ENCODE measurements around the gene GALNS.

Gene GALNS

GRCh38 chr16:88854306-88855111 lies 2.2 kb downstream of the GALNS start:
- H3K4me2 ChIP-seq (ENCODE audit: low read depth, low read length, poor library complexity, severe bottlenecking) = peak overlapping the region; percentile 37
- peaks cover 14% of the 10 kb centered on the region for H3K4me1 ChIP-seq (ENCODE audit: insufficient read depth, low read length, poor library complexity, severe bottlenecking)
- no peak for TF ChIP-seq EZH2phosphoT487 (IDR thresholded peaks at IDR 0.05; ENCODE audit: borderline replicate concordance)
- TF ChIP-seq CTCF (conservative IDR thresholded peaks at IDR 0.05; ENCODE audit: low read length) = no peak

GRCh38 chr16:88853325-88853941 lies 3.3 kb downstream of the GALNS start:
- H3K4me2 ChIP-seq (ENCODE audit: low read depth, low read length, poor library complexity, severe bottlenecking) = no peak overlapping the region
- H2AFZ ChIP-seq (ENCODE audit: low read length) = no peak overlapping the region
- H3K36me3 ChIP-seq (ENCODE audit: insufficient read depth, low read length) = no peaks in the 10 kb centered on the region
- H3K79me2 ChIP-seq (ENCODE audit: insufficient read depth, low read length) = no peaks in the 10 kb centered on the region
- H3K9ac ChIP-seq (ENCODE audit: low read depth, low read length, poor library complexity, severe bottlenecking) = no peak overlapping the region
- TF ChIP-seq EZH2phosphoT487 (IDR thresholded peaks at IDR 0.05; ENCODE audit: borderline replicate concordance) (no peak), CTCF (conservative IDR thresholded peaks at IDR 0.05; ENCODE audit: low read length) (no peak)
- no peak overlapping the region for H3K4me3 ChIP-seq (ENCODE audit: low read length, poor library complexity, severe bottlenecking)
- H3K9me3 ChIP-seq (ENCODE audit: insufficient read depth, low read depth, low read length) = no peaks in the 10 kb centered on the region
- H3K27me3 ChIP-seq (ENCODE audit: insufficient read depth, low read length, poor library complexity, severe bottlenecking) = no peaks in the 10 kb centered on the region
- peaks cover 14% of the 10 kb centered on the region for H3K4me1 ChIP-seq (ENCODE audit: insufficient read depth, low read length, poor library complexity, severe bottlenecking)
- H3K9me2 ChIP-seq (replicated peaks; ENCODE audit: low read depth, low read length) = no peaks in the 10 kb centered on the region
- H3F3A ChIP-seq (ENCODE audit: low read depth) = no peaks in the 10 kb centered on the region
- H4K20me1 ChIP-seq (ENCODE audit: insufficient read depth, low read length, poor library complexity, severe bottlenecking) = no peaks in the 10 kb centered on the region

More at GRCh38 chr16:88854306-88855111, 2.2 kb downstream of the GALNS start:
- Histone ChIP-seq H3K27me3 (ENCODE audit: insufficient read depth, low read length, poor library complexity, severe bottlenecking) (no peaks in the 10 kb centered on the region), H4K20me1 (ENCODE audit: insufficient read depth, low read length, poor library complexity, severe bottlenecking) (no peaks in the 10 kb centered on the region), H3K9me3 (ENCODE audit: insufficient read depth, low read depth, low read length) (no peaks in the 10 kb centered on the region), H3F3A (ENCODE audit: low read depth) (no peaks in the 10 kb centered on the region), H2AFZ (ENCODE audit: low read length) (no peak overlapping the region), H3K4me3 (ENCODE audit: low read length, poor library complexity, severe bottlenecking) (no peak overlapping the region), H3K9me2 (replicated peaks; ENCODE audit: low read depth, low read length) (no peaks in the 10 kb centered on the region), H3K36me3 (ENCODE audit: insufficient read depth, low read length) (no peaks in the 10 kb centered on the region), H3K9ac (ENCODE audit: low read depth, low read length, poor library complexity, severe bottlenecking) (no peak overlapping the region), H3K79me2 (ENCODE audit: insufficient read depth, low read length) (no peaks in the 10 kb centered on the region)

GRCh38 chr16:88851616-88852015 lies 5.1 kb downstream of the GALNS start:
- no peaks in the 10 kb centered on the region for H3K79me2 ChIP-seq (ENCODE audit: insufficient read depth, low read length)
- H3K27me3 ChIP-seq (ENCODE audit: insufficient read depth, low read length, poor library complexity, severe bottlenecking) = no peaks in the 10 kb centered on the region
- H3K36me3 ChIP-seq (ENCODE audit: insufficient read depth, low read length) = no peaks in the 10 kb centered on the region
- H4K20me1 ChIP-seq (ENCODE audit: insufficient read depth, low read length, poor library complexity, severe bottlenecking) = no peaks in the 10 kb centered on the region
- H2AFZ ChIP-seq (ENCODE audit: low read length) = no peak overlapping the region
- H3K9ac ChIP-seq (ENCODE audit: low read depth, low read length, poor library complexity, severe bottlenecking) = no peak overlapping the region
- TF ChIP-seq EZH2phosphoT487 (IDR thresholded peaks at IDR 0.05; ENCODE audit: borderline replicate concordance) (no peak), CTCF (conservative IDR thresholded peaks at IDR 0.05; ENCODE audit: low read length) (no peak)
- peaks cover 14% of the 10 kb centered on the region for H3K4me1 ChIP-seq (ENCODE audit: insufficient read depth, low read length, poor library complexity, severe bottlenecking)
- no peaks in the 10 kb centered on the region for H3F3A ChIP-seq (ENCODE audit: low read depth)
- H3K4me2 ChIP-seq (ENCODE audit: low read depth, low read length, poor library complexity, severe bottlenecking) = no peak overlapping the region
- H3K4me3 ChIP-seq (ENCODE audit: low read length, poor library complexity, severe bottlenecking) = no peak overlapping the region
- no peaks in the 10 kb centered on the region for H3K9me3 ChIP-seq (ENCODE audit: insufficient read depth, low read depth, low read length)
- no peaks in the 10 kb centered on the region for H3K9me2 ChIP-seq (replicated peaks; ENCODE audit: low read depth, low read length)

Data from Loucy (cell line).